H1 (cell line): Measurements from ENCODE around the gene SEL1L3.

Source experiments
- ATF3 ChIP-seq: IDR thresholded peaks from 2 replicates; pipeline ENCODE4 v1.6.1; 2011; ENCODE audit warnings: low read depth, mild to moderate bottlenecking, low read length; ENCODE audit not compliant: insufficient read depth
- CBX5 ChIP-seq: fragments of 300-800, 300-1000 bp; sonication (generic); IDR thresholded peaks from 2 replicates; pipeline ENCODE4 v1.7.1; 2016; ENCODE audit warnings: antibody characterized with exemption, low read length, low read depth
- CHD1 ChIP-seq: IDR thresholded peaks from 2 replicates; pipeline ENCODE4 v1.6.1; 2012; ENCODE audit warnings: low read depth, low read length, improper control_type of control experiment
- CREB1 ChIP-seq: IDR thresholded peaks from 2 replicates; pipeline ENCODE4 v1.6.1; 2012; ENCODE audit warnings: inconsistent platforms
- CTCF ChIP-seq, 3 experiments: IDR thresholded peaks; 1 replicate in 2 of 3; 2 replicates in 1 of 3; pipeline versions ENCODE4 v1.5.1 to v1.6.1; 2011; ENCODE audit warnings: low read length in 3 of 3, mild to moderate bottlenecking in 3 of 3, inconsistent platforms in 2 of 3, low read depth in 1 of 3, moderate library complexity in 1 of 3; ENCODE audit not compliant: insufficient read depth in 1 of 3; ENCODE audit errors: control extremely low read depth in 1 of 3
- EZH2 ChIP-seq: fragments of 200-600 bp; sonication (generic); IDR thresholded peaks from 2 replicates; pipeline ENCODE4 v1.7.1; 2012; ENCODE audit warnings: low read depth, mild to moderate bottlenecking, moderate library complexity, low read length, inconsistent platforms; ENCODE audit not compliant: severe bottlenecking
- JUND ChIP-seq: IDR thresholded peaks from 2 replicates; pipeline ENCODE4 v1.6.1; 2011; ENCODE audit warnings: mild to moderate bottlenecking, improper control_type of control experiment, low read length
- POLR2A ChIP-seq, 2 experiments: IDR thresholded peaks; 1 replicate in 1 of 2; 2 replicates in 1 of 2; pipeline ENCODE4 v1.6.1; 2011; ENCODE audit warnings: low read depth in 2 of 2, low read length in 2 of 2, mild to moderate bottlenecking in 2 of 2; ENCODE audit errors: control extremely low read depth in 1 of 2
- POLR2AphosphoS5 ChIP-seq: IDR thresholded peaks from 2 replicates; pipeline ENCODE4 v1.6.1; 2011; ENCODE audit warnings: low read depth, low read length
- RAD21 ChIP-seq, 2 experiments: IDR thresholded peaks in 1 of 2; conservative IDR thresholded peaks in 1 of 2; 2 replicates each; pipeline ENCODE4 v1.6.1; 2011; ENCODE audit warnings: low read depth in 2 of 2, low read length in 2 of 2, improper control_type of control experiment in 1 of 2, inconsistent platforms in 1 of 2, mild to moderate bottlenecking in 1 of 2, moderate library complexity in 1 of 2
- SUZ12 ChIP-seq: fragments of 200-600 bp; sonication (generic); IDR thresholded peaks from 2 replicates; pipeline ENCODE4 v1.6.1; 2012; ENCODE audit warnings: mild to moderate bottlenecking, inconsistent platforms, low read length, moderate library complexity, mixed read lengths

- no peak for TF ChIP-seq EZH2
- no peak for TF ChIP-seq CREB1
- no peak for TF ChIP-seq POLR2A (IDR thresholded peaks at IDR 0.05; ENCODE audit: control extremely low read depth in 1 of 2, low read depth in 2 of 2, low read length in 2 of 2)
- TF ChIP-seq CTCF (IDR thresholded peaks at IDR 0.05; ENCODE audit: control extremely low read depth in 1 of 3, insufficient read depth in 1 of 3, low read depth in 1 of 3, low read length in 3 of 3): no peak
- no peak for TF ChIP-seq RAD21 (IDR thresholded peaks at IDR 0.05 in 1 of 2, conservative IDR thresholded peaks at IDR 0.05 in 1 of 2; ENCODE audit: low read depth in 2 of 2, low read length in 2 of 2)
- TF ChIP-seq SUZ12: no peak
- no peak for TF ChIP-seq POLR2AphosphoS5
- TF ChIP-seq JUND: no peak
- TF ChIP-seq ATF3: no peak
- no peak for TF ChIP-seq CBX5
- TF ChIP-seq CHD1: no peak
These were observed 17.3 kb upstream of the SEL1L3 start for GRCh38 chr4:25879991-25880651.
